H1 (cell line): ENCODE data around the gene TAS2R41. TPM values are rescaled to one million over a fixed set of nuclear protein-coding genes. Genes with fewer than 3 reads are reported as not detected.

ENCODE experiments used
- CTCF ChIA-PET: fragments of 300-600 bp; sonication (Branson Sonifier 250); formaldehyde crosslinking; loops from one replicate; lab custom pipeline; 2021; ENCODE audit not compliant: partially characterized antibody; lab: Charles Lee
- POLR2A ChIA-PET: fragments of 300-600 bp; sonication (Branson Sonifier 250); formaldehyde crosslinking; loops from one replicate; lab custom pipeline; 2021; ENCODE audit warnings: inconsistent platforms; ENCODE audit not compliant: partially characterized antibody; lab: Charles Lee
- DNase-seq, 2 experiments: peaks; one replicate each; pipeline versions ENCODE4 v3.0.0 to v3.0.0-alpha.2; 2010 to 2022; ENCODE audit warnings: low spot score in 2 of 2, low read depth in 1 of 2, mixed read lengths in 1 of 2
- FAIRE-seq: peaks from 2 replicates; lab custom pipeline; 2011; peaks lifted over from hg19 to GRCh38; lab: Jason Lieb, UNC
- H2AFZ ChIP-seq: 2 replicates; pipeline ENCODE4 v1.8.1; 2012; ENCODE audit warnings: low read length, inconsistent platforms
- H2AK5ac ChIP-seq: 2 replicates; pipeline ENCODE4 v1.6.1; 2013; ENCODE audit warnings: low read depth, low read length
- H2BK120ac ChIP-seq: replicated peaks from 2 replicates; pipeline ENCODE3; 2013; ENCODE audit warnings: low read depth, low read length, inconsistent platforms
- H2BK12ac ChIP-seq: 2 replicates; pipeline ENCODE4 v1.6.1; 2013; ENCODE audit warnings: low read depth, low read length
- H2BK15ac ChIP-seq: 2 replicates; pipeline ENCODE4 v1.6.1; 2013; ENCODE audit warnings: low read length
- H2BK20ac ChIP-seq: 2 replicates; pipeline ENCODE4 v1.6.1; 2013; ENCODE audit warnings: low read length
- H2BK5ac ChIP-seq: 2 replicates; pipeline ENCODE4 v1.6.1; 2013; ENCODE audit warnings: low read depth, low read length
- H3K14ac ChIP-seq: 2 replicates; pipeline ENCODE4 v1.6.1; 2013; ENCODE audit warnings: inconsistent platforms; ENCODE audit not compliant: insufficient read length
- H3K18ac ChIP-seq: 2 replicates; pipeline ENCODE4 v1.6.1; 2013; ENCODE audit warnings: low read length; ENCODE audit errors: extremely low read depth
- H3K23ac ChIP-seq: 2 replicates; pipeline ENCODE4 v1.6.1; 2013; ENCODE audit warnings: inconsistent platforms; ENCODE audit not compliant: insufficient read length
- H3K23me2 ChIP-seq: 2 replicates; pipeline ENCODE4 v1.6.1; 2013; ENCODE audit warnings: low read depth, low read length
- H3K27ac ChIP-seq: 2 replicates; pipeline ENCODE4 v1.6.1; 2011; ENCODE audit warnings: low read depth, low read length, inconsistent platforms
- H3K27me3 ChIP-seq, 4 experiments: replicated peaks in 1 of 4; 1 replicate in 1 of 4; 2 replicates in 3 of 4; pipeline versions ENCODE4 v1.6.1 to v1.8.1; 2011 to 2013; ENCODE audit warnings: low read length in 3 of 4, mild to moderate bottlenecking in 3 of 4, inconsistent platforms in 2 of 4, mixed read lengths in 2 of 4, moderate library complexity in 1 of 4; ENCODE audit not compliant: control insufficient read depth in 3 of 4, insufficient read depth in 3 of 4; ENCODE audit errors: extremely low read depth in 1 of 4
- H3K36me3 ChIP-seq, 4 experiments: 2 replicates each; pipeline versions ENCODE4 v1.6.1 to v1.8.1; 2011 to 2013; ENCODE audit warnings: mild to moderate bottlenecking in 4 of 4, low read length in 3 of 4, moderate library complexity in 2 of 4, control low read depth in 1 of 4, inconsistent platforms in 1 of 4; ENCODE audit not compliant: insufficient read depth in 4 of 4, control insufficient read depth in 2 of 4
- H3K4ac ChIP-seq: replicated peaks from 2 replicates; pipeline ENCODE3; 2013; ENCODE audit warnings: low read length, low read depth, mixed read lengths, inconsistent platforms; ENCODE audit not compliant: insufficient read length
- H3K4me1 ChIP-seq, 4 experiments: replicated peaks in 1 of 4; 1 replicate in 1 of 4; 2 replicates in 3 of 4; pipeline versions ENCODE4 v1.6.1 to v1.8.1; 2011 to 2013; ENCODE audit warnings: low read length in 3 of 4, inconsistent platforms in 2 of 4, mixed read lengths in 1 of 4; ENCODE audit not compliant: insufficient read depth in 4 of 4, control insufficient read depth in 3 of 4
- H3K4me2 ChIP-seq, 2 experiments: 2 replicates each; pipeline versions ENCODE4 v1.6.1 to v1.8.1; 2011 to 2013; ENCODE audit warnings: low read depth in 2 of 2, low read length in 2 of 2, control low read depth in 1 of 2, inconsistent platforms in 1 of 2, mild to moderate bottlenecking in 1 of 2; ENCODE audit not compliant: insufficient read depth in 1 of 2
- H3K4me3 ChIP-seq, 4 experiments: fragments of 200-600, 300-600 bp in 1 of 4; sonication (generic), shearing (Covaris generic), sonication (Bioruptor Twin) in 1 of 4; 2 replicates each; pipeline versions ENCODE4 v1.5.1 to v1.8.1; 2011 to 2016; ENCODE audit warnings: low read length in 4 of 4, low read depth in 3 of 4, control low read depth in 2 of 4, inconsistent platforms in 2 of 4, mild to moderate bottlenecking in 2 of 4, mixed read lengths in 1 of 4, moderate library complexity in 1 of 4; ENCODE audit not compliant: insufficient read depth in 2 of 4; ENCODE audit errors: extremely low read depth in 1 of 4
- H3K56ac ChIP-seq: replicated peaks from 2 replicates; pipeline ENCODE3; 2013; ENCODE audit warnings: low read depth, mild to moderate bottlenecking, mixed read lengths, low read length, inconsistent platforms; ENCODE audit not compliant: insufficient read length
- H3K79me1 ChIP-seq: 2 replicates; pipeline ENCODE4 v1.6.1; 2013; ENCODE audit warnings: low read depth, low read length, control low read depth
- H3K79me2 ChIP-seq, 2 experiments: 2 replicates each; pipeline versions ENCODE4 v1.6.1 to v1.8.1; 2012 to 2013; ENCODE audit warnings: low read length in 2 of 2, mild to moderate bottlenecking in 2 of 2, inconsistent platforms in 1 of 2; ENCODE audit not compliant: insufficient read depth in 2 of 2, control insufficient read depth in 1 of 2
- H3K9ac ChIP-seq, 4 experiments: replicated peaks in 1 of 4; 1 replicate in 1 of 4; 2 replicates in 3 of 4; pipeline versions ENCODE4 v1.6.1 to v1.8.1; 2011 to 2013; ENCODE audit warnings: low read depth in 3 of 4, low read length in 3 of 4, control low read depth in 2 of 4, mild to moderate bottlenecking in 2 of 4, moderate library complexity in 2 of 4, inconsistent platforms in 1 of 4; ENCODE audit errors: extremely low read depth in 1 of 4
- H3K9me3 ChIP-seq, 2 experiments: 2 replicates each; pipeline versions ENCODE4 v1.6.1 to v1.8.1; 2012 to 2013; ENCODE audit warnings: mild to moderate bottlenecking in 2 of 2, moderate library complexity in 2 of 2, control low read depth in 1 of 2, inconsistent platforms in 1 of 2, low read depth in 1 of 2, low read length in 1 of 2, mixed read lengths in 1 of 2; ENCODE audit not compliant: insufficient read depth in 2 of 2
- H4K20me1 ChIP-seq, 2 experiments: replicated peaks in 1 of 2; 2 replicates each; pipeline versions ENCODE3 to v1.8.1; 2011 to 2013; ENCODE audit warnings: inconsistent platforms in 2 of 2, low read length in 2 of 2, mild to moderate bottlenecking in 1 of 2; ENCODE audit not compliant: insufficient read depth in 2 of 2, control insufficient read depth in 1 of 2
- H4K5ac ChIP-seq: 2 replicates; pipeline ENCODE4 v1.6.1; 2013; ENCODE audit warnings: low read length, low read depth, mixed read lengths, inconsistent platforms; ENCODE audit not compliant: insufficient read length
- H4K8ac ChIP-seq: 2 replicates; pipeline ENCODE4 v1.8.0; 2013; ENCODE audit warnings: mild to moderate bottlenecking, moderate library complexity, low read length, inconsistent platforms; ENCODE audit not compliant: insufficient read depth; ENCODE audit errors: extremely low read depth
- H4K91ac ChIP-seq: replicated peaks from 2 replicates; pipeline ENCODE3; 2013; ENCODE audit warnings: low read length, mixed read lengths, inconsistent platforms; ENCODE audit not compliant: insufficient read length
- BACH1 ChIP-seq: IDR thresholded peaks from 2 replicates; pipeline ENCODE4 v1.6.1; 2012; ENCODE audit warnings: low read length, improper control_type of control experiment
- CTBP2 ChIP-seq: IDR thresholded peaks from 2 replicates; pipeline ENCODE4 v1.7.0; 2011; ENCODE audit warnings: borderline replicate concordance, mild to moderate bottlenecking, moderate library complexity, mixed read lengths, low read length; ENCODE audit not compliant: insufficient read depth, insufficient read length
- EZH2 ChIP-seq: fragments of 200-600 bp; sonication (generic); IDR thresholded peaks from 2 replicates; pipeline ENCODE4 v1.7.1; 2012; ENCODE audit warnings: low read depth, mild to moderate bottlenecking, moderate library complexity, low read length, inconsistent platforms; ENCODE audit not compliant: severe bottlenecking
- HDAC2 ChIP-seq, 2 experiments: fragments of 300-600 bp in 1 of 2; sonication (generic) in 1 of 2; IDR thresholded peaks; 2 replicates each; pipeline ENCODE4 v1.6.1; 2011 to 2012; ENCODE audit warnings: low read depth in 2 of 2, low read length in 2 of 2, mild to moderate bottlenecking in 2 of 2, moderate library complexity in 2 of 2, borderline replicate concordance in 1 of 2, inconsistent platforms in 1 of 2
- JUND ChIP-seq: IDR thresholded peaks from 2 replicates; pipeline ENCODE4 v1.6.1; 2011; ENCODE audit warnings: mild to moderate bottlenecking, improper control_type of control experiment, low read length
- RNF2 ChIP-seq: fragments of 200-900, 300-1000 bp; sonication (generic); IDR thresholded peaks from 2 replicates; pipeline ENCODE4 v1.7.1; 2016; ENCODE audit warnings: borderline replicate concordance, low read depth, mild to moderate bottlenecking, antibody characterized with exemption, low read length; ENCODE audit not compliant: poor library complexity, severe bottlenecking; ENCODE audit errors: missing control alignments
- RXRA ChIP-seq: IDR thresholded peaks from 2 replicates; pipeline ENCODE4 v1.6.1; 2011; ENCODE audit warnings: low read depth, mild to moderate bottlenecking, low read length, moderate library complexity; ENCODE audit not compliant: insufficient read depth
- WGBS, 2 experiments: shearing (Covaris generic) in 1 of 2; methylation state at CpG; one replicate each; pipeline versions ENCODE4 v1.1.6 to v1.1.7; 2013 to 2015; ENCODE audit warnings: low lambda C conversion rate in 2 of 2, mixed read lengths in 2 of 2, inconsistent platforms in 1 of 2, low coverage in 1 of 2, missing lambda C conversion rate in 1 of 2; ENCODE audit not compliant: insufficient replicate concordance in 2 of 2, insufficient coverage in 1 of 2, insufficient read length in 1 of 2; ENCODE audit errors: extremely low coverage in 1 of 2, missing lambda C conversion rate in 1 of 2; 5-methylcytosine and 5-hydroxymethylcytosine counted together
- polyA plus RNA-seq, 7 experiments: library from polyadenylated mRNA; depleted of rRNA in 3 of 7; stranded (reverse) in 5 of 7; unstranded in 2 of 7; fragments of >200 nt in 5 of 7; fragments of 200-250 nt in 2 of 7; gene quantifications; 1 replicate in 5 of 7; 2 replicates in 1 of 7; 4 replicates in 1 of 7; pipeline versions ENCODE4 v1.2.1 to v1.2.3, GENCODE V29; 2011 to 2013; ENCODE audit warnings: missing spikeins in 2 of 7, mixed read lengths in 2 of 7
- total RNA-seq: library from RNA; stranded (reverse); fragmentation: NEBNext Ultra II Directional; extraction: Animal tissue kit (Norgen Biotek cat#: 25700); gene quantifications from 2 replicates; pipeline ENCODE4 v1.2.1, GENCODE V29; 2021

TAS2R41 gene
- total and polyA plus RNA-seq, 2 of the 8 experiments (the other 6 are each of a cell fraction or from before 2014, with no cell fraction given): 0.12 TPM; not detected in 1

- H2BK20ac ChIP-seq: no peak overlapping the region
- no peak overlapping the region for H2BK120ac ChIP-seq
- H3K36me3 ChIP-seq: no peaks in the 10 kb centered on the region
- H4K5ac ChIP-seq: no peak overlapping the region
- CTCF ChIA-PET: interaction anchor here (1.2 to 4.5 kb wide), 2 partner anchors 9 to 15 kb away, joined by 4 to 23 read pairs; no protein-coding TSS in a partner anchor
- no peak overlapping the region for H3K23ac ChIP-seq
- no peak overlapping the region for H3K27ac ChIP-seq
- H3K4me2 ChIP-seq: no peak overlapping the region
- H3K23me2 ChIP-seq: peaks cover 2% of the 10 kb centered on the region; the same call in 1 of the 2 replicates
- no peak overlapping the region for H2BK15ac ChIP-seq
- H4K20me1 ChIP-seq: no peaks in the 10 kb centered on the region
- H4K91ac ChIP-seq: no peak overlapping the region
- H3K56ac ChIP-seq: no peak overlapping the region
- H3K14ac ChIP-seq: no peak overlapping the region
- H2AK5ac ChIP-seq: no peak overlapping the region
- no peak overlapping the region for H2BK12ac ChIP-seq
- no peak overlapping the region for H3K4me3 ChIP-seq
- H2AFZ ChIP-seq: no peak overlapping the region
- H3K18ac ChIP-seq: no peak overlapping the region
- no peaks in the 10 kb centered on the region for H3K79me1 ChIP-seq
- no peak overlapping the region for H4K8ac ChIP-seq
- WGBS, 2 experiments: 46% methylated on average over 2 of the region's 2 CpGs; no CpG with 5 or more reads in 1 of the 2 experiments
- H3K9me3 ChIP-seq: no peaks in the 10 kb centered on the region
- FAIRE-seq (no peak), DNase-seq (no peak)
- POLR2A ChIA-PET: no interaction called here
- H3K79me2 ChIP-seq: no peaks in the 10 kb centered on the region
- H3K4ac ChIP-seq: no peak overlapping the region
- H2BK5ac ChIP-seq: no peak overlapping the region
- H3K9ac ChIP-seq: no peak overlapping the region
- no peaks in the 10 kb centered on the region for H3K4me1 ChIP-seq
- no peaks in the 10 kb centered on the region for H3K27me3 ChIP-seq
- TF ChIP-seq CTBP2 (no peak), BACH1 (no peak), RXRA (no peak), EZH2 (no peak), RNF2 (no peak), JUND (no peak), HDAC2 (IDR thresholded peaks at IDR 0.05; ENCODE audit: borderline replicate concordance in 1 of 2, low read depth in 2 of 2, low read length in 2 of 2) (no peak)
Measured at GRCh38 chr7:143431109-143431508, 46.6 kb upstream of the TAS2R41 start.
